HG02571 (cell line): Measurements from ENCODE around the gene TMEM115.
A peak's percentile ranks its signal among the peaks of the same experiment; 100 is the strongest.

Experiments used
- ATAC-seq: cut with Tn5 transposase; IDR thresholded peaks from one replicate; pipeline ENCODE4 v1.9.1; 2021; ENCODE audit warnings: mild to moderate bottlenecking, moderate library complexity; ENCODE audit not compliant: unreplicated experiment

The TMEM115 gene

GRCh38 chr3:50378024-50378423 lies 18.7 kb upstream of the TMEM115 start:
- ATAC-seq, result no peak

- no peak for ATAC-seq
Observed at GRCh38 chr3:50375258-50375931, 16.1 kb upstream of the TMEM115 start.

- no peak for ATAC-seq
Observed at GRCh38 chr3:50374363-50375257, 15.3 kb upstream of the TMEM115 start.

GRCh38 chr3:50373146-50374051 lies 14.1 kb upstream of the TMEM115 start:
- ATAC-seq, result no peak

GRCh38 chr3:50372349-50372748 lies 13.0 kb upstream of the TMEM115 start:
- ATAC-seq, result no peak

GRCh38 chr3:50371133-50371685 lies 11.9 kb upstream of the TMEM115 start:
- ATAC-seq, result no peak

GRCh38 chr3:50370594-50370993 lies 11.3 kb upstream of the TMEM115 start:
- ATAC-seq, result no peak

GRCh38 chr3:50369012-50369670 lies 9.8 kb upstream of the TMEM115 start:
- ATAC-seq, result no peak

- no peak for ATAC-seq
Observed at GRCh38 chr3:50365842-50366220, 6.5 kb upstream of the TMEM115 start.

GRCh38 chr3:50365080-50365841 lies 5.9 kb upstream of the TMEM115 start:
- ATAC-seq, result peak; percentile 69

- peak; percentile 14 for ATAC-seq
Observed at GRCh38 chr3:50364573-50365079, 5.3 kb upstream of the TMEM115 start.

GRCh38 chr3:50359760-50360110 lies 414 bp upstream of the TMEM115 start:
- ATAC-seq, result peak; percentile 15

GRCh38 chr3:50358355-50358910 lies 888 bp downstream of the TMEM115 start:
- ATAC-seq, result no peak

GRCh38 chr3:50357481-50357880 lies 1.8 kb downstream of the TMEM115 start:
- no peak for ATAC-seq

GRCh38 chr3:50356553-50356952 lies 2.8 kb downstream of the TMEM115 start:
- ATAC-seq, result no peak

- ATAC-seq, result no peak
Observed at GRCh38 chr3:50355829-50356552, 3.3 kb downstream of the TMEM115 start.

- no peak for ATAC-seq
Observed at GRCh38 chr3:50354850-50355249, 4.5 kb downstream of the TMEM115 start.

- no peak for ATAC-seq
Observed at GRCh38 chr3:50354186-50354764, 5.0 kb downstream of the TMEM115 start.
